Peyer's patch (tissue), 4 donors: Measurements from ENCODE around the gene PPIL6. TPM values are rescaled to one million over a fixed set of nuclear protein-coding genes. Genes with fewer than 3 reads are reported as not detected.

Source experiments
- DNase-seq, 3 donors: peaks; one replicate each; pipeline ENCODE4 v3.0.0-alpha.2; 2017 to 2019
- H3K27ac ChIP-seq, 4 donors: fragments of 200-600 bp; sonication (generic); one replicate each; pipeline ENCODE4 v1.5.1; 2016 to 2019
- H3K27me3 ChIP-seq, 2 donors: fragments of 200-600 bp; sonication (generic); one replicate each; pipeline ENCODE4 v1.5.1; 2019
- H3K36me3 ChIP-seq, 3 donors: fragments of 200-600 bp; sonication (generic); one replicate each; pipeline ENCODE4 v1.5.1; 2016 to 2019
- H3K4me1 ChIP-seq, 4 donors: fragments of 200-600 bp; sonication (generic); one replicate each; pipeline ENCODE4 v1.5.1; 2016 to 2019
- H3K4me3 ChIP-seq, 4 donors: fragments of 200-600 bp; sonication (generic); 1 replicate in 3 of 4; 2 replicates in 1 of 4; pipeline ENCODE4 v1.5.1; 2016 to 2019; ENCODE audit warnings: mild to moderate bottlenecking in 1 of 4
- H3K9me3 ChIP-seq, 4 donors: fragments of 200-600 bp; sonication (generic); one replicate each; pipeline ENCODE4 v1.5.1; 2016 to 2019; ENCODE audit warnings: mild to moderate bottlenecking in 1 of 4
- CTCF ChIP-seq, 6 experiments: fragments of 450-650 bp in 4 of 6; fragments of 200-600 bp in 2 of 6; sonication (generic) in 1 of 6; IDR thresholded peaks; one replicate each; pipeline ENCODE4 v1.5.1; 2017 to 2019; ENCODE audit warnings: antibody characterized with exemption in 6 of 6, mild to moderate bottlenecking in 3 of 6, moderate library complexity in 1 of 6
- POLR2A ChIP-seq, 2 donors: fragments of 450-650 bp; IDR thresholded peaks; one replicate each; pipeline ENCODE4 v1.5.1; 2017; ENCODE audit warnings: antibody characterized with exemption in 2 of 2, mild to moderate bottlenecking in 2 of 2, moderate library complexity in 2 of 2
- total RNA-seq, 4 donors: library from RNA; depleted of rRNA; stranded (reverse); fragments of >200 nt; gene quantifications; one replicate each; pipeline ENCODE4 v1.1.0, GENCODE V29; 2016

The PPIL6 gene
- total RNA-seq, 4 donors from 2014 or later: 0.27 to 0.53 TPM; not detected in 2

- no peak for TF ChIP-seq CTCF (IDR thresholded peaks at IDR 0.05)
- H3K4me1 ChIP-seq: no peaks in the 10 kb centered on the region
- no peak for DNase-seq
- no peaks in the 10 kb centered on the region for H3K9me3 ChIP-seq
- H3K27me3 ChIP-seq: no peaks in the 10 kb centered on the region
- no peak overlapping the region for H3K4me3 ChIP-seq
- H3K36me3 ChIP-seq: no peaks in the 10 kb centered on the region
- no peak overlapping the region for H3K27ac ChIP-seq
These were observed 11.4 kb downstream of the PPIL6 start for GRCh38 chr6:109428889-109429477.

- no peaks in the 10 kb centered on the region for H3K27me3 ChIP-seq
- H3K4me3 ChIP-seq: no peak overlapping the region
- H3K36me3 ChIP-seq: no peaks in the 10 kb centered on the region
- no peak for DNase-seq
- H3K4me1 ChIP-seq: no peaks in the 10 kb centered on the region
- no peak overlapping the region for H3K27ac ChIP-seq
- H3K9me3 ChIP-seq: no peaks in the 10 kb centered on the region
- TF ChIP-seq CTCF (IDR thresholded peaks at IDR 0.05) (no peak), POLR2A (IDR thresholded peaks at IDR 0.05) (no peak)
These were observed 15.5 kb downstream of the PPIL6 start for GRCh38 chr6:109424946-109425345.

GRCh38 chr6:109421184-109421583, 19.2 kb downstream of the PPIL6 start:
- H3K4me1 ChIP-seq: no peaks in the 10 kb centered on the region
- no peak overlapping the region for H3K4me3 ChIP-seq
- TF ChIP-seq POLR2A (IDR thresholded peaks at IDR 0.05) (no peak), CTCF (IDR thresholded peaks at IDR 0.05) (no peak)
- no peak for DNase-seq
- no peaks in the 10 kb centered on the region for H3K9me3 ChIP-seq
- no peaks in the 10 kb centered on the region for H3K36me3 ChIP-seq
- no peak overlapping the region for H3K27ac ChIP-seq
- no peaks in the 10 kb centered on the region for H3K27me3 ChIP-seq

GRCh38 chr6:109420751-109421150, 19.7 kb downstream of the PPIL6 start:
- Histone ChIP-seq H3K27me3 (no peaks in the 10 kb centered on the region), H3K27ac (no peak overlapping the region), H3K36me3 (no peaks in the 10 kb centered on the region), H3K4me1 (no peaks in the 10 kb centered on the region), H3K4me3 (no peak overlapping the region), H3K9me3 (no peaks in the 10 kb centered on the region)
- TF ChIP-seq POLR2A (IDR thresholded peaks at IDR 0.05) (no peak), CTCF (IDR thresholded peaks at IDR 0.05) (no peak)
- DNase-seq: no peak

- Histone ChIP-seq H3K27me3 (no peaks in the 10 kb centered on the region), H3K4me3 (no peak overlapping the region), H3K9me3 (no peaks in the 10 kb centered on the region), H3K36me3 (no peaks in the 10 kb centered on the region), H3K4me1 (no peaks in the 10 kb centered on the region), H3K27ac (no peak overlapping the region)
- no peak for DNase-seq
- TF ChIP-seq POLR2A (IDR thresholded peaks at IDR 0.05): no peak
- TF ChIP-seq CTCF (IDR thresholded peaks at IDR 0.05): no peak
These were observed 22.8 kb downstream of the PPIL6 start for GRCh38 chr6:109417646-109418045.

- H3K9me3 ChIP-seq: no peaks in the 10 kb centered on the region
- H3K27me3 ChIP-seq: no peaks in the 10 kb centered on the region
- H3K4me3 ChIP-seq: no peak overlapping the region
- TF ChIP-seq CTCF (IDR thresholded peaks at IDR 0.05): no peak
- no peak for TF ChIP-seq POLR2A (IDR thresholded peaks at IDR 0.05)
- DNase-seq: no peak
- no peak overlapping the region for H3K27ac ChIP-seq
- no peaks in the 10 kb centered on the region for H3K36me3 ChIP-seq
- H3K4me1 ChIP-seq: no peaks in the 10 kb centered on the region
These were observed 29.4 kb downstream of the PPIL6 start for GRCh38 chr6:109411034-109411433.
